Limb (tissue), 2 donors: ENCODE measurements around the gene CYP2S1.
"Not testable (repeated sequence)": the region's sequence is repeated elsewhere in the genome, so short reads cannot be mapped to it uniquely, and the experiment has no call there.

Experiments
- DNase-seq, 2 donors: peaks; one replicate each; pipeline ENCODE4 v3.0.0-alpha.2; 2016; ENCODE audit errors: extremely low spot score in 2 of 2

CYP2S1 gene

GRCh38 chr19:41226053-41226873 is 33.2 kb downstream of the CYP2S1 start:
- DNase-seq, result peak; percentile 56 to 80

GRCh38 chr19:41226874-41227390 is 33.9 kb downstream of the CYP2S1 start:
- DNase-seq, result no peak

- DNase-seq, result no peak
Observed at GRCh38 chr19:41228486-41228885, 35.5 kb downstream of the CYP2S1 start.

GRCh38 chr19:41229338-41229737 is 36.3 kb downstream of the CYP2S1 start:
- not testable (repeated sequence) for DNase-seq

- DNase-seq, result no peak
Observed at GRCh38 chr19:41230067-41230857, 37.2 kb downstream of the CYP2S1 start.

GRCh38 chr19:41232686-41233085 is 39.7 kb downstream of the CYP2S1 start:
- DNase-seq, result no peak

- no peak for DNase-seq
Observed at GRCh38 chr19:41233748-41234240, 40.8 kb downstream of the CYP2S1 start.

- no peak for DNase-seq
Observed at GRCh38 chr19:41234512-41235168, 41.6 kb downstream of the CYP2S1 start.

GRCh38 chr19:41235480-41235879 is 42.5 kb downstream of the CYP2S1 start:
- no peak for DNase-seq

- no peak for DNase-seq
Observed at GRCh38 chr19:41238244-41238643, 45.2 kb downstream of the CYP2S1 start.

- DNase-seq, result no peak
Observed at GRCh38 chr19:41239363-41239762, 46.3 kb downstream of the CYP2S1 start.

- DNase-seq, result no peak
Observed at GRCh38 chr19:41239961-41240574, 47.0 kb downstream of the CYP2S1 start.

- DNase-seq, result no peak
Observed at GRCh38 chr19:41241859-41242258, 48.8 kb downstream of the CYP2S1 start.

- DNase-seq, result no peak
Observed at GRCh38 chr19:41244117-41244516, 51.1 kb downstream of the CYP2S1 start.

GRCh38 chr19:41245843-41246242 is 52.8 kb downstream of the CYP2S1 start:
- DNase-seq, result no peak

GRCh38 chr19:41248895-41249294 is 55.9 kb downstream of the CYP2S1 start:
- DNase-seq, result no peak

- DNase-seq, result no peak
Observed at GRCh38 chr19:41249707-41250423, 56.8 kb downstream of the CYP2S1 start.

- no peak for DNase-seq
Observed at GRCh38 chr19:41253660-41254059, 60.6 kb downstream of the CYP2S1 start.

GRCh38 chr19:41255171-41255570 is 62.2 kb downstream of the CYP2S1 start:
- DNase-seq, result no peak
